Gastrocnemius medialis (tissue), 4 donors: ENCODE measurements around the gene PRKN.

Experiments used
- POLR2A ChIP-seq, 2 donors: fragments of 450-650 bp; IDR thresholded peaks; one replicate each; pipeline ENCODE4 v1.6.1; 2017; ENCODE audit warnings: antibody characterized with exemption in 2 of 2, mild to moderate bottlenecking in 2 of 2, moderate library complexity in 2 of 2
- TF ChIP-seq, protein P1 (sequence below), 5 experiments: fragments of 450-650 bp in 3 of 5; fragments of 200-600 bp in 2 of 5; sonication (generic) in 2 of 5; IDR thresholded peaks in 4 of 5; conservative IDR thresholded peaks in 1 of 5; 1 replicate in 4 of 5; 2 replicates in 1 of 5; pipeline ENCODE4 v1.5.1; 2016 to 2019; ENCODE audit warnings: antibody characterized with exemption in 5 of 5, mild to moderate bottlenecking in 3 of 5, moderate library complexity in 3 of 5

DNA sequence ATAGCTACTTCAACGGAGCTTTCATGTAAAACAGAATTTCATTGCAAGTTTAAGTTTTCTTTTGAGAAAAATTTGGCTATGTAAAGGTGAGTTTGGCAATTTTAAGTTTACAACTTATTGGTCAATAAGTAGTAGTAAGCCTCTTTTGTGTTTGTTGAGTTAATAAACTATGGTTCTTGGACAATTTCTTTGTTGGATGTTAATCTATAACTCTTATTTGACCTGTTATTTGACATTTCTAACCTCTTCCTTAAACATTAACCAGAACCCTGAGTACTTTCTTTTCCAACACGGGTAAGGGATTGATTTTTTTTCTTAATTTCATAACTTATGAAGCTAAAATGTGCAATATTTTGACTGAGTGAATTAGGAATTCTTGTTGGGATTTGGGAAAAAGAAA is 354.4 kb downstream of the PRKN start:
- TF ChIP-seq, protein P1, sequence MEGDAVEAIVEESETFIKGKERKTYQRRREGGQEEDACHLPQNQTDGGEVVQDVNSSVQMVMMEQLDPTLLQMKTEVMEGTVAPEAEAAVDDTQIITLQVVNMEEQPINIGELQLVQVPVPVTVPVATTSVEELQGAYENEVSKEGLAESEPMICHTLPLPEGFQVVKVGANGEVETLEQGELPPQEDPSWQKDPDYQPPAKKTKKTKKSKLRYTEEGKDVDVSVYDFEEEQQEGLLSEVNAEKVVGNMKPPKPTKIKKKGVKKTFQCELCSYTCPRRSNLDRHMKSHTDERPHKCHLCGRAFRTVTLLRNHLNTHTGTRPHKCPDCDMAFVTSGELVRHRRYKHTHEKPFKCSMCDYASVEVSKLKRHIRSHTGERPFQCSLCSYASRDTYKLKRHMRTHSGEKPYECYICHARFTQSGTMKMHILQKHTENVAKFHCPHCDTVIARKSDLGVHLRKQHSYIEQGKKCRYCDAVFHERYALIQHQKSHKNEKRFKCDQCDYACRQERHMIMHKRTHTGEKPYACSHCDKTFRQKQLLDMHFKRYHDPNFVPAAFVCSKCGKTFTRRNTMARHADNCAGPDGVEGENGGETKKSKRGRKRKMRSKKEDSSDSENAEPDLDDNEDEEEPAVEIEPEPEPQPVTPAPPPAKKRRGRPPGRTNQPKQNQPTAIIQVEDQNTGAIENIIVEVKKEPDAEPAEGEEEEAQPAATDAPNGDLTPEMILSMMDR (IDR thresholded peaks at IDR 0.05 in 4 of 5, conservative IDR thresholded peaks at IDR 0.05 in 1 of 5): no peak
- no peak for TF ChIP-seq POLR2A (IDR thresholded peaks at IDR 0.05)
